ENCODE results near the gene MEGF9. TPM values are rescaled to one million over a fixed set of nuclear protein-coding genes. Genes with fewer than 3 reads are reported as not detected.
"Not testable (repeated sequence)": the region's sequence is repeated elsewhere in the genome, so short reads cannot be mapped to it uniquely, and the experiment has no call there.

The MEGF9 gene
- total RNA-seq, 1 donor from 2014 or later, result 4.7 TPM

- DNase-seq (ENCODE audit: low read depth), result no peak
- no peak for TF ChIP-seq CTCF (IDR thresholded peaks at IDR 0.05; ENCODE audit: insufficient read depth, low read length, severe bottlenecking)
- no peak for FAIRE-seq
- Histone ChIP-seq H3K36me3 (ENCODE audit: control insufficient read depth, insufficient read depth, low read length) (no peaks in the 10 kb centered on the region), H3K4me3 (ENCODE audit: low read depth, low read length) (no peak overlapping the region), H3K27me3 (ENCODE audit: control insufficient read depth, insufficient read depth, low read length) (no peaks in the 10 kb centered on the region)
These were observed 71.2 kb downstream of the MEGF9 start for GRCh38 chr9:120643061-120643460.

- no peak for TF ChIP-seq CTCF (IDR thresholded peaks at IDR 0.05; ENCODE audit: insufficient read depth, low read length, severe bottlenecking)
- FAIRE-seq (no peak), DNase-seq (ENCODE audit: low read depth) (peak; percentile 14)
- Histone ChIP-seq H3K36me3 (ENCODE audit: control insufficient read depth, insufficient read depth, low read length) (no peaks in the 10 kb centered on the region), H3K4me3 (ENCODE audit: low read depth, low read length) (no peak overlapping the region), H3K27me3 (ENCODE audit: control insufficient read depth, insufficient read depth, low read length) (no peaks in the 10 kb centered on the region)
These were observed 72.0 kb downstream of the MEGF9 start for GRCh38 chr9:120642129-120642770.

GRCh38 chr9:120640874-120641273, 73.4 kb downstream of the MEGF9 start:
- not testable (repeated sequence) for DNase-seq (ENCODE audit: low read depth); H3K36me3 ChIP-seq (ENCODE audit: control insufficient read depth, insufficient read depth, low read length); H3K27me3 ChIP-seq (ENCODE audit: control insufficient read depth, insufficient read depth, low read length); H3K4me3 ChIP-seq (ENCODE audit: low read depth, low read length); FAIRE-seq

GRCh38 chr9:120640380-120640779, 73.9 kb downstream of the MEGF9 start:
- Histone ChIP-seq H3K27me3 (ENCODE audit: control insufficient read depth, insufficient read depth, low read length) (no peaks in the 10 kb centered on the region), H3K4me3 (ENCODE audit: low read depth, low read length) (no peak overlapping the region), H3K36me3 (ENCODE audit: control insufficient read depth, insufficient read depth, low read length) (no peaks in the 10 kb centered on the region)
- TF ChIP-seq CTCF (IDR thresholded peaks at IDR 0.05; ENCODE audit: insufficient read depth, low read length, severe bottlenecking), result no peak
- FAIRE-seq (no peak), DNase-seq (ENCODE audit: low read depth) (no peak)

GRCh38 chr9:120637919-120638318, 76.4 kb downstream of the MEGF9 start:
- H3K4me3 ChIP-seq (ENCODE audit: low read depth, low read length), result no peak overlapping the region
- no peak for DNase-seq (ENCODE audit: low read depth)
- no peaks in the 10 kb centered on the region for H3K36me3 ChIP-seq (ENCODE audit: control insufficient read depth, insufficient read depth, low read length)
- FAIRE-seq, result no peak
- no peaks in the 10 kb centered on the region for H3K27me3 ChIP-seq (ENCODE audit: control insufficient read depth, insufficient read depth, low read length)
- TF ChIP-seq CTCF (IDR thresholded peaks at IDR 0.05; ENCODE audit: insufficient read depth, low read length, severe bottlenecking), result no peak

- FAIRE-seq (no peak), DNase-seq (ENCODE audit: low read depth) (no peak)
- no peak overlapping the region for H3K4me3 ChIP-seq (ENCODE audit: low read depth, low read length)
- no peak for TF ChIP-seq CTCF (IDR thresholded peaks at IDR 0.05; ENCODE audit: insufficient read depth, low read length, severe bottlenecking)
- H3K27me3 ChIP-seq (ENCODE audit: control insufficient read depth, insufficient read depth, low read length), result no peaks in the 10 kb centered on the region
- H3K36me3 ChIP-seq (ENCODE audit: control insufficient read depth, insufficient read depth, low read length), result no peaks in the 10 kb centered on the region
These were observed 77.9 kb downstream of the MEGF9 start for GRCh38 chr9:120636194-120636957.

Data from bronchial epithelial cell (primary cell).